ENCODE results near the gene HOXA13.

DNA sequence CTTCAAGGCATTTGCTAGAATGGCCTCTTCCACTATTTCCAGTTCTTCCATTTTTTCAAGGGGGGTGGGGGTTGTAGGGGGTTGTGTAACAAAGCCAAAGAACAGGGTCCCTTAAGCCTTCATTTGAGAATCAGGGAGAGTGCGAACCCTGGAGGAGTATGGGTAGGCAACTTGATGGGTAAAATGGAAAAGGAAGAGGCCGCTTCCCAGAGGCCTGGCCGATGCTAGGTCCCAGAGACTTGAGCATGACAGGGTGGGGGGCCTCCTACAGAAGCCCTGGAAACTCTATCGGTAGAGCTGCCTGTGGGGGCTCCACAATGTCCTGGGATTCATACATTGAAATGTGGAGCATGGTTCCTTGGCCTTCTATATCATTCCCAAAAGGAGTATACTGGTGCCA, 9.1 kb upstream of the HOXA13 start:
- TF ChIP-seq EZH2 (IDR thresholded peaks at IDR 0.05; ENCODE audit: borderline replicate concordance) = no peak
- TF ChIP-seq, protein P1, sequence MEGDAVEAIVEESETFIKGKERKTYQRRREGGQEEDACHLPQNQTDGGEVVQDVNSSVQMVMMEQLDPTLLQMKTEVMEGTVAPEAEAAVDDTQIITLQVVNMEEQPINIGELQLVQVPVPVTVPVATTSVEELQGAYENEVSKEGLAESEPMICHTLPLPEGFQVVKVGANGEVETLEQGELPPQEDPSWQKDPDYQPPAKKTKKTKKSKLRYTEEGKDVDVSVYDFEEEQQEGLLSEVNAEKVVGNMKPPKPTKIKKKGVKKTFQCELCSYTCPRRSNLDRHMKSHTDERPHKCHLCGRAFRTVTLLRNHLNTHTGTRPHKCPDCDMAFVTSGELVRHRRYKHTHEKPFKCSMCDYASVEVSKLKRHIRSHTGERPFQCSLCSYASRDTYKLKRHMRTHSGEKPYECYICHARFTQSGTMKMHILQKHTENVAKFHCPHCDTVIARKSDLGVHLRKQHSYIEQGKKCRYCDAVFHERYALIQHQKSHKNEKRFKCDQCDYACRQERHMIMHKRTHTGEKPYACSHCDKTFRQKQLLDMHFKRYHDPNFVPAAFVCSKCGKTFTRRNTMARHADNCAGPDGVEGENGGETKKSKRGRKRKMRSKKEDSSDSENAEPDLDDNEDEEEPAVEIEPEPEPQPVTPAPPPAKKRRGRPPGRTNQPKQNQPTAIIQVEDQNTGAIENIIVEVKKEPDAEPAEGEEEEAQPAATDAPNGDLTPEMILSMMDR (IDR thresholded peaks at IDR 0.05; ENCODE audit: poor library complexity) = no peak

All from hepatocyte (in vitro differentiated cells).